Hepatocyte (in vitro differentiated cells): ENCODE results near the gene TMEM11. TPM values are rescaled to one million over a fixed set of nuclear protein-coding genes. Genes with fewer than 3 reads are reported as not detected.
A peak's percentile ranks its signal among the peaks of the same experiment; 100 is the strongest.

Experiments
- DNase-seq: peaks from one replicate; pipeline ENCODE4 v3.0.0-alpha.2; 2016; ENCODE audit warnings: low spot score
- H2AFZ ChIP-seq: fragments of 200-600 bp; sonication (generic); 2 replicates; pipeline ENCODE4 v1.6.0; 2016; ENCODE audit warnings: antibody characterized with exemption, mild to moderate bottlenecking
- H3K27ac ChIP-seq: fragments of 200-600 bp; sonication (generic); 2 replicates; pipeline ENCODE4 v1.5.1; 2016; ENCODE audit warnings: mild to moderate bottlenecking
- H3K27me3 ChIP-seq: fragments of 200-600 bp; sonication (generic); 2 replicates; pipeline ENCODE4 v1.6.1; 2016
- H3K36me3 ChIP-seq: fragments of 200-600 bp; sonication (generic); replicated peaks from 2 replicates; pipeline ENCODE4 v1.5.1; 2016; ENCODE audit warnings: low read depth; ENCODE audit not compliant: insufficient read depth
- H3K4me1 ChIP-seq: fragments of 200-600 bp; sonication (generic); 2 replicates; pipeline ENCODE4 v1.5.1; 2016; ENCODE audit warnings: mild to moderate bottlenecking, moderate library complexity; ENCODE audit not compliant: insufficient read depth
- H3K4me2 ChIP-seq: fragments of 200-600 bp; sonication (generic); 2 replicates; pipeline ENCODE4 v1.6.0; 2016
- H3K4me3 ChIP-seq: fragments of 200-600 bp; sonication (generic); 2 replicates; pipeline ENCODE4 v1.5.1; 2016; ENCODE audit warnings: mild to moderate bottlenecking
- H3K79me2 ChIP-seq: fragments of 200-600 bp; sonication (generic); 2 replicates; pipeline ENCODE4 v1.6.0; 2017; ENCODE audit warnings: mild to moderate bottlenecking
- H3K9me2 ChIP-seq: fragments of 200-600 bp; sonication (generic); replicated peaks from 2 replicates; pipeline ENCODE4 v1.6.0; 2017; ENCODE audit warnings: mild to moderate bottlenecking; ENCODE audit not compliant: insufficient read depth
- H3K9me3 ChIP-seq: fragments of 200-600 bp; sonication (generic); 2 replicates; pipeline ENCODE4 v1.5.1; 2016; ENCODE audit warnings: low read depth, mild to moderate bottlenecking
- H4K20me1 ChIP-seq: fragments of 200-600 bp; sonication (generic); 2 replicates; pipeline ENCODE4 v1.6.0; 2016; ENCODE audit warnings: mild to moderate bottlenecking; ENCODE audit not compliant: insufficient read depth, poor library complexity, severe bottlenecking
- CTCF ChIP-seq: fragments of 200-600 bp; sonication (generic); IDR thresholded peaks from 2 replicates; pipeline ENCODE4 v1.5.1; 2016; ENCODE audit warnings: antibody characterized with exemption, mild to moderate bottlenecking; ENCODE audit not compliant: poor library complexity
- EZH2 ChIP-seq: fragments of 200-600 bp; sonication (generic); IDR thresholded peaks from 2 replicates; pipeline ENCODE4 v1.6.1; 2016; ENCODE audit warnings: antibody characterized with exemption, mild to moderate bottlenecking, borderline replicate concordance
- EZH2phosphoT487 ChIP-seq: fragments of 200-600 bp; sonication (generic); IDR thresholded peaks from one replicate; pipeline ENCODE4 v1.6.1; 2018; ENCODE audit warnings: antibody characterized with exemption, mild to moderate bottlenecking, low read depth, moderate library complexity; ENCODE audit not compliant: unreplicated experiment, severe bottlenecking
- WGBS: methylation state at CpG from one replicate; pipeline ENCODE4 v1.1.6; 2016; ENCODE audit warnings: low lambda C conversion rate; ENCODE audit errors: missing lambda C conversion rate; 5-methylcytosine and 5-hydroxymethylcytosine counted together
- polyA plus RNA-seq: library from polyadenylated mRNA; unstranded; fragments of >200 nt; fragmentation: Nextera tagmentation; extraction: Ambion mirVana; gene quantifications from 2 replicates; pipeline ENCODE4 v1.2.1, GENCODE V29; 2016
- total RNA-seq: library from RNA; depleted of rRNA; stranded (reverse); fragments of >200 nt; gene quantifications from 2 replicates; pipeline ENCODE4 v1.2.3, GENCODE V29; 2014

The TMEM11 gene
- total and polyA plus RNA-seq, 2 experiments from 2014 or later, result 21.6 to 78.1 TPM

GRCh38 chr17:21214777-21215541, 998 bp upstream of the TMEM11 start:
- Histone ChIP-seq H3K9me2 (no peaks in the 10 kb centered on the region), H2AFZ (peak overlapping the region; percentile 45), H3K79me2 (peaks cover 82% of the 10 kb centered on the region), H4K20me1 (peaks cover 36% of the 10 kb centered on the region), H3K4me3 (peak overlapping the region; percentile 74), H3K4me2 (peak overlapping the region; percentile 94), H3K9me3 (no peaks in the 10 kb centered on the region), H3K4me1 (peaks cover 23% of the 10 kb centered on the region), H3K27me3 (no peaks in the 10 kb centered on the region), H3K27ac (peak overlapping the region; percentile 98), H3K36me3 (no peaks in the 10 kb centered on the region)
- WGBS, result 18% methylated on average over 23 of the region's 23 CpGs
- no peak for TF ChIP-seq CTCF
- TF ChIP-seq EZH2, result no peak
- no peak for TF ChIP-seq EZH2phosphoT487
- DNase-seq, result peak; percentile 44

GRCh38 chr17:21213638-21214014, 335 bp downstream of the TMEM11 start:
- 1% methylated on average over 32 of the region's 35 CpGs for WGBS
- Histone ChIP-seq H3K4me1 (peaks cover 23% of the 10 kb centered on the region), H3K36me3 (no peaks in the 10 kb centered on the region), H3K4me3 (peak overlapping the region; percentile 81), H3K27me3 (no peaks in the 10 kb centered on the region), H3K9me2 (no peaks in the 10 kb centered on the region), H3K9me3 (no peaks in the 10 kb centered on the region), H3K27ac (peak overlapping the region; percentile 98), H4K20me1 (peaks cover 50% of the 10 kb centered on the region), H3K79me2 (peaks cover 85% of the 10 kb centered on the region), H2AFZ (peak overlapping the region; percentile 60), H3K4me2 (peak overlapping the region; percentile 92)
- no peak for TF ChIP-seq EZH2
- no peak for TF ChIP-seq CTCF
- no peak for TF ChIP-seq EZH2phosphoT487
- DNase-seq, result peak; percentile 75

- peaks cover 85% of the 10 kb centered on the region for H3K79me2 ChIP-seq
- no peaks in the 10 kb centered on the region for H3K9me3 ChIP-seq
- H3K36me3 ChIP-seq, result no peaks in the 10 kb centered on the region
- H2AFZ ChIP-seq, result peak overlapping the region; percentile 60
- no peaks in the 10 kb centered on the region for H3K9me2 ChIP-seq
- no peak for TF ChIP-seq CTCF
- no peak for TF ChIP-seq EZH2
- no peak for TF ChIP-seq EZH2phosphoT487
- WGBS, result 8% methylated on average over 18 of the region's 18 CpGs
- DNase-seq, result no peak
- peak overlapping the region; percentile 81 for H3K4me3 ChIP-seq
- peak overlapping the region; percentile 92 for H3K4me2 ChIP-seq
- no peaks in the 10 kb centered on the region for H3K27me3 ChIP-seq
- peak overlapping the region; percentile 98 for H3K27ac ChIP-seq
- H4K20me1 ChIP-seq, result peaks cover 55% of the 10 kb centered on the region
- H3K4me1 ChIP-seq, result peaks cover 23% of the 10 kb centered on the region
Measured at GRCh38 chr17:21212826-21213637, 929 bp downstream of the TMEM11 start.
